Thoracic aorta (tissue), 2 donors: ENCODE measurements around the gene HMGB1. TPM values are rescaled to one million over a fixed set of nuclear protein-coding genes. Genes with fewer than 3 reads are reported as not detected.

Experiments used
- ATAC-seq: fragments of 150-250 bp; one replicate; pipeline ENCODE4 v1.8.0; 2017; ENCODE audit warnings: low read depth; ENCODE audit not compliant: insufficient number of reproducible peaks, low FRiP score
- DNase-seq: peaks from one replicate; pipeline ENCODE4 v3.0.0-alpha.2; 2020; ENCODE audit warnings: low spot score
- H3K27ac ChIP-seq, 2 donors: fragments of 200-600 bp; sonication (generic); 1 replicate in 1 of 2; 2 replicates in 1 of 2; pipeline ENCODE4 v1.5.1; 2016; ENCODE audit warnings: mild to moderate bottlenecking in 2 of 2, moderate library complexity in 2 of 2
- H3K27me3 ChIP-seq: fragments of 200-600 bp; sonication (generic); replicated peaks from 2 replicates; pipeline ENCODE4 v1.6.0; 2016; ENCODE audit warnings: mild to moderate bottlenecking; ENCODE audit not compliant: insufficient read depth
- H3K36me3 ChIP-seq: fragments of 200-600 bp; sonication (generic); one replicate; pipeline ENCODE4 v1.5.1; 2016
- H3K4me1 ChIP-seq, 2 donors: fragments of 200-600 bp; sonication (generic); 1 replicate in 1 of 2; 2 replicates in 1 of 2; pipeline versions ENCODE4 v1.5.1 to v1.6.0; 2016; ENCODE audit warnings: low read depth in 2 of 2, mild to moderate bottlenecking in 1 of 2; ENCODE audit not compliant: control insufficient read depth in 1 of 2
- H3K4me3 ChIP-seq: fragments of 200-600 bp; sonication (generic); 2 replicates; pipeline ENCODE4 v1.5.1; 2016; ENCODE audit warnings: mild to moderate bottlenecking
- H3K9me3 ChIP-seq: fragments of 200-600 bp; sonication (generic); 2 replicates; pipeline ENCODE4 v1.5.1; 2016
- CTCF ChIP-seq: fragments of 200-600 bp; sonication (generic); IDR thresholded peaks from one replicate; pipeline ENCODE4 v1.5.1; 2019; ENCODE audit warnings: antibody characterized with exemption
- total RNA-seq, 2 donors: library from RNA; depleted of rRNA; stranded (reverse); fragments of >200 nt; gene quantifications; one replicate each; pipeline versions ENCODE4 v1.1.0 to v1.2.3, GENCODE V29; 2016

The HMGB1 gene
- total RNA-seq, 2 donors from 2014 or later: 188 to 369 TPM

- no peak for TF ChIP-seq CTCF
- no peak for ATAC-seq
These were observed 36.5 kb upstream of the HMGB1 start for GRCh38 chr13:30502237-30502636.

GRCh38 chr13:30499338-30499737 is 33.6 kb upstream of the HMGB1 start:
- ATAC-seq: no peak

More at GRCh38 chr13:30502237-30502636, 36.5 kb upstream of the HMGB1 start:
- Histone ChIP-seq H3K27ac (no peak overlapping the region), H3K4me1 (no peaks in the 10 kb centered on the region), H3K9me3 (no peaks in the 10 kb centered on the region), H3K36me3 (no peaks in the 10 kb centered on the region), H3K27me3 (no peaks in the 10 kb centered on the region), H3K4me3 (no peak overlapping the region)
- no peak for DNase-seq

GRCh38 chr13:30496147-30496546 is 30.4 kb upstream of the HMGB1 start:
- H3K4me3 ChIP-seq: no peak overlapping the region
- H3K36me3 ChIP-seq: no peaks in the 10 kb centered on the region
- no peak for ATAC-seq
- DNase-seq: no peak
- TF ChIP-seq CTCF: no peak
- no peaks in the 10 kb centered on the region for H3K27me3 ChIP-seq
- no peaks in the 10 kb centered on the region for H3K9me3 ChIP-seq
- no peak overlapping the region for H3K27ac ChIP-seq
- no peaks in the 10 kb centered on the region for H3K4me1 ChIP-seq

More at GRCh38 chr13:30499338-30499737, 33.6 kb upstream of the HMGB1 start:
- H3K27me3 ChIP-seq: no peaks in the 10 kb centered on the region
- no peak for TF ChIP-seq CTCF
- H3K36me3 ChIP-seq: no peaks in the 10 kb centered on the region
- H3K27ac ChIP-seq: no peak overlapping the region
- no peaks in the 10 kb centered on the region for H3K4me1 ChIP-seq
- no peak for DNase-seq
- H3K9me3 ChIP-seq: no peaks in the 10 kb centered on the region
- no peak overlapping the region for H3K4me3 ChIP-seq

GRCh38 chr13:30495746-30496145 is 30.0 kb upstream of the HMGB1 start:
- DNase-seq (no peak), ATAC-seq (no peak)
- Histone ChIP-seq H3K4me1 (no peaks in the 10 kb centered on the region), H3K9me3 (no peaks in the 10 kb centered on the region), H3K4me3 (no peak overlapping the region), H3K36me3 (no peaks in the 10 kb centered on the region), H3K27ac (no peak overlapping the region), H3K27me3 (no peaks in the 10 kb centered on the region)
- no peak for TF ChIP-seq CTCF

GRCh38 chr13:30493658-30494381 is 28.1 kb upstream of the HMGB1 start:
- DNase-seq (no peak), ATAC-seq (no peak)
- Histone ChIP-seq H3K36me3 (no peaks in the 10 kb centered on the region), H3K9me3 (no peaks in the 10 kb centered on the region), H3K4me3 (no peak overlapping the region), H3K27ac (no peak overlapping the region), H3K27me3 (no peaks in the 10 kb centered on the region), H3K4me1 (no peaks in the 10 kb centered on the region)
- no peak for TF ChIP-seq CTCF
